Hepatocyte (in vitro differentiated cells): ENCODE measurements around the gene UTF1. TPM values are rescaled to one million over a fixed set of nuclear protein-coding genes. Genes with fewer than 3 reads are reported as not detected.

Source experiments
- DNase-seq: peaks from one replicate; pipeline ENCODE4 v3.0.0-alpha.2; 2016; ENCODE audit warnings: low spot score
- H2AFZ ChIP-seq: fragments of 200-600 bp; sonication (generic); 2 replicates; pipeline ENCODE4 v1.6.0; 2016; ENCODE audit warnings: antibody characterized with exemption, mild to moderate bottlenecking
- H3K27ac ChIP-seq: fragments of 200-600 bp; sonication (generic); 2 replicates; pipeline ENCODE4 v1.5.1; 2016; ENCODE audit warnings: mild to moderate bottlenecking
- H3K27me3 ChIP-seq: fragments of 200-600 bp; sonication (generic); 2 replicates; pipeline ENCODE4 v1.6.1; 2016
- H3K36me3 ChIP-seq: fragments of 200-600 bp; sonication (generic); replicated peaks from 2 replicates; pipeline ENCODE4 v1.5.1; 2016; ENCODE audit warnings: low read depth; ENCODE audit not compliant: insufficient read depth
- H3K4me1 ChIP-seq: fragments of 200-600 bp; sonication (generic); 2 replicates; pipeline ENCODE4 v1.5.1; 2016; ENCODE audit warnings: mild to moderate bottlenecking, moderate library complexity; ENCODE audit not compliant: insufficient read depth
- H3K4me2 ChIP-seq: fragments of 200-600 bp; sonication (generic); 2 replicates; pipeline ENCODE4 v1.6.0; 2016
- H3K4me3 ChIP-seq: fragments of 200-600 bp; sonication (generic); 2 replicates; pipeline ENCODE4 v1.5.1; 2016; ENCODE audit warnings: mild to moderate bottlenecking
- H3K79me2 ChIP-seq: fragments of 200-600 bp; sonication (generic); 2 replicates; pipeline ENCODE4 v1.6.0; 2017; ENCODE audit warnings: mild to moderate bottlenecking
- H3K9me2 ChIP-seq: fragments of 200-600 bp; sonication (generic); replicated peaks from 2 replicates; pipeline ENCODE4 v1.6.0; 2017; ENCODE audit warnings: mild to moderate bottlenecking; ENCODE audit not compliant: insufficient read depth
- H3K9me3 ChIP-seq: fragments of 200-600 bp; sonication (generic); 2 replicates; pipeline ENCODE4 v1.5.1; 2016; ENCODE audit warnings: low read depth, mild to moderate bottlenecking
- H4K20me1 ChIP-seq: fragments of 200-600 bp; sonication (generic); 2 replicates; pipeline ENCODE4 v1.6.0; 2016; ENCODE audit warnings: mild to moderate bottlenecking; ENCODE audit not compliant: insufficient read depth, poor library complexity, severe bottlenecking
- EZH2 ChIP-seq: fragments of 200-600 bp; sonication (generic); IDR thresholded peaks from 2 replicates; pipeline ENCODE4 v1.6.1; 2016; ENCODE audit warnings: antibody characterized with exemption, mild to moderate bottlenecking, borderline replicate concordance
- EZH2phosphoT487 ChIP-seq: fragments of 200-600 bp; sonication (generic); IDR thresholded peaks from one replicate; pipeline ENCODE4 v1.6.1; 2018; ENCODE audit warnings: antibody characterized with exemption, mild to moderate bottlenecking, low read depth, moderate library complexity; ENCODE audit not compliant: unreplicated experiment, severe bottlenecking
- WGBS: methylation state at CpG from one replicate; pipeline ENCODE4 v1.1.6; 2016; ENCODE audit warnings: low lambda C conversion rate; ENCODE audit errors: missing lambda C conversion rate; 5-methylcytosine and 5-hydroxymethylcytosine counted together
- polyA plus RNA-seq: library from polyadenylated mRNA; unstranded; fragments of >200 nt; fragmentation: Nextera tagmentation; extraction: Ambion mirVana; gene quantifications from 2 replicates; pipeline ENCODE4 v1.2.1, GENCODE V29; 2016
- total RNA-seq: library from RNA; depleted of rRNA; stranded (reverse); fragments of >200 nt; gene quantifications from 2 replicates; pipeline ENCODE4 v1.2.3, GENCODE V29; 2014
- TF ChIP-seq, protein P1 (sequence below): fragments of 200-600 bp; sonication (generic); IDR thresholded peaks from 2 replicates; pipeline ENCODE4 v1.5.1; 2016; ENCODE audit warnings: antibody characterized with exemption, mild to moderate bottlenecking; ENCODE audit not compliant: poor library complexity

UTF1 gene
- total and polyA plus RNA-seq, 2 experiments from 2014 or later, result not detected

DNA sequence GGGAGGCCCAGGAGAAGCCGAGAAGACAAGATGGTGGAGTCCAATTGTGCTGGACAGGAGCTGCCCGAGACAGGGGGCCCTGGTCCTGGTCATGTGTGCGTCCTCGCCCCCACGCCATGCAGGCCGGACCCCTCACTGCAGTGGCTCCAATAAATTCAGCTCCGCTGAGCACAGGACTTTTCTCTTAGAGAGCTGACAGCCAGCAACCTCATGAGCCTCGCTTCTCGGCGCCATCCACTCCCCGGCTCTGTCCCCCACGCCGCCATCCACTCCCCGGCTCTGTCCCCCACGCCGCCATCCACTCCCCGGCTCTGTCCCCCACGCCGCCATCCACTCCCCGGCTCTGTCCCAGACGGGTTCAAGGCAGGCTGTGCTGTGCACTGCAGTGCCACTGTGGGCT, 2.8 kb upstream of the UTF1 start:
- WGBS, result 94% methylated on average over 10 of the region's 21 CpGs
- no peak for DNase-seq
- TF ChIP-seq EZH2, result no peak
- TF ChIP-seq, protein P1, sequence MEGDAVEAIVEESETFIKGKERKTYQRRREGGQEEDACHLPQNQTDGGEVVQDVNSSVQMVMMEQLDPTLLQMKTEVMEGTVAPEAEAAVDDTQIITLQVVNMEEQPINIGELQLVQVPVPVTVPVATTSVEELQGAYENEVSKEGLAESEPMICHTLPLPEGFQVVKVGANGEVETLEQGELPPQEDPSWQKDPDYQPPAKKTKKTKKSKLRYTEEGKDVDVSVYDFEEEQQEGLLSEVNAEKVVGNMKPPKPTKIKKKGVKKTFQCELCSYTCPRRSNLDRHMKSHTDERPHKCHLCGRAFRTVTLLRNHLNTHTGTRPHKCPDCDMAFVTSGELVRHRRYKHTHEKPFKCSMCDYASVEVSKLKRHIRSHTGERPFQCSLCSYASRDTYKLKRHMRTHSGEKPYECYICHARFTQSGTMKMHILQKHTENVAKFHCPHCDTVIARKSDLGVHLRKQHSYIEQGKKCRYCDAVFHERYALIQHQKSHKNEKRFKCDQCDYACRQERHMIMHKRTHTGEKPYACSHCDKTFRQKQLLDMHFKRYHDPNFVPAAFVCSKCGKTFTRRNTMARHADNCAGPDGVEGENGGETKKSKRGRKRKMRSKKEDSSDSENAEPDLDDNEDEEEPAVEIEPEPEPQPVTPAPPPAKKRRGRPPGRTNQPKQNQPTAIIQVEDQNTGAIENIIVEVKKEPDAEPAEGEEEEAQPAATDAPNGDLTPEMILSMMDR, result no peak
- TF ChIP-seq EZH2phosphoT487, result no peak

DNA sequence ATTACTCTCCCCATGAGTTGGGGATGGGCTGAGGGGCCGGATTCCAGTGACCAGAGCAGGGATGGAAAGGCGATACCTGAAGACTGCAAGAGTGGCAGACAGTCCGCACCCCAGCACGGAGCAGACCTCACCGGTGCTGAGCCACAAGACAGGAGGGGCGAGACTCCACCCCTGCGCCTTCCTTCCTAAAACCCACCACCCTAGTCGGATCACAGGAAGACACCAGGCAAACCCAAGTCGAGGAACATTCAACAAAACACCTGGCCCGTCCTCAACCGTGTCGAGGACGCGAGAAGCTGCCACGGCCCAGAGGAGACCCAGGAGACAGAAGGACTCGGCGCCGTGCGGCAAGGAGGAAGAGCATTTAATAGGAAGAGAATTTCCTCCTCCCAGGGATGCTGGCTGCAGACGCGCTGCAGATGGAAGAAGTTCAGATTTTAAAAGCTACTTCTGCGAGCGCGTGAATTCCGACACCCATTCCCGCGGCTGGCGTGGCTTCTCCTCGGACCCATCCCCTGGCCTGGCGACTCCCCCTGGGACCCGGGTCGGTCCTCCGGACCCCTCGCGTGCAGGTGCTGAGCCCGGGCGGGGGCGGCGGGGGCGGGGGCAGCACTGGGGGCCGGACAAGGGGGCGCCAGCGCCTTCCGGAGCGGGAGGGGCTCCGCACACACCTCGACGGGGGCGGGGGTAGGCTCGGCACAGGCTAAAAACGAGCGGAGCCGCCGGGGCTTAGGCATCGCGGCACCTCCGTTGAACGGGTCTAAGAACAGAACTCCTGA, 563 bp upstream of the UTF1 start:
- Histone ChIP-seq H3K4me2 (peak overlapping the region; percentile 68), H2AFZ (no peak overlapping the region), H3K27ac (no peak overlapping the region), H4K20me1 (no peaks in the 10 kb centered on the region), H3K9me2 (no peaks in the 10 kb centered on the region), H3K4me3 (no peak overlapping the region), H3K79me2 (no peaks in the 10 kb centered on the region), H3K4me1 (no peaks in the 10 kb centered on the region), H3K9me3 (no peaks in the 10 kb centered on the region), H3K36me3 (no peaks in the 10 kb centered on the region), H3K27me3 (peaks cover 66% of the 10 kb centered on the region)
- TF ChIP-seq EZH2phosphoT487 (no peak), EZH2 (peak; percentile 81)
- TF ChIP-seq, protein P1, result no peak
- no peak for DNase-seq
- 20% methylated on average over 39 of the region's 58 CpGs for WGBS

More for the DNA sequence above, 2.8 kb upstream of the UTF1 start:
- H3K9me2 ChIP-seq, result no peaks in the 10 kb centered on the region
- H2AFZ ChIP-seq, result no peak overlapping the region
- no peak overlapping the region for H3K4me3 ChIP-seq
- no peaks in the 10 kb centered on the region for H4K20me1 ChIP-seq
- no peaks in the 10 kb centered on the region for H3K36me3 ChIP-seq
- H3K27ac ChIP-seq, result no peak overlapping the region
- no peaks in the 10 kb centered on the region for H3K4me1 ChIP-seq
- H3K79me2 ChIP-seq, result no peaks in the 10 kb centered on the region
- H3K27me3 ChIP-seq, result peaks cover 45% of the 10 kb centered on the region
- H3K9me3 ChIP-seq, result no peaks in the 10 kb centered on the region
- H3K4me2 ChIP-seq, result no peak overlapping the region

DNA sequence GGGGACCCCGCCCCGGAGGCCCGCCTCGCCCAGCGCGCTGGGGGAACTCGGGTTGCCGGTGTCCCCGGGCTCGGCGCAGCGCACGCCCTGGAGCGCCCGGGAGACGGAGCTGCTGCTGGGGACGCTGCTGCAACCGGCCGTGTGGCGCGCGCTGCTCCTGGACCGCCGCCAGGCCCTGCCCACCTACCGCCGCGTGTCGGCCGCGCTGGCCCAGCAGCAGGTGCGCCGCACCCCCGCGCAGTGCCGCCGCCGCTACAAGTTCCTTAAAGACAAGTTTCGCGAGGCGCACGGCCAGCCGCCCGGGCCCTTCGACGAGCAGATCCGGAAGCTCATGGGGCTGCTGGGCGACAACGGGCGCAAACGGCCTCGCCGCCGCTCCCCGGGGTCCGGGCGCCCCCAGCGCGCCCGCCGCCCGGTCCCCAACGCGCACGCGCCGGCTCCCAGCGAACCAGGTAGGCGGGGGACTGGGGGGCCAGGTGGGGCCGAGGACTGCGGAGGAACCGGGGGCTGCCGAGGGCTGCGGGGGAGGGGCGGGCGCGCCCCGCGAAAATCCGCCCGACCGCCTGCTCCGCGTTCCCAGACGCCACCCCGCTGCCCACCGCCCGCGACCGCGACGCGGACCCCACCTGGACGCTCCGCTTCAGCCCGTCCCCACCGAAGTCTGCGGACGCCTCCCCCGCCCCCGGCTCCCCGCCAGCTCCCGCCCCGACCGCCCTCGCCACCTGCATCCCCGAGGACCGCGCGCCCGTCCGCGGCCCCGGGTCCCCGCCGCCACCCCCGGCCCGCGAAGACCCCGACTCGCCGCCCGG, 574 bp downstream of the UTF1 start:
- Histone ChIP-seq H3K4me2 (peak overlapping the region; percentile 72), H3K9me3 (no peaks in the 10 kb centered on the region), H3K4me1 (no peaks in the 10 kb centered on the region), H3K36me3 (no peaks in the 10 kb centered on the region), H3K27me3 (peaks cover 73% of the 10 kb centered on the region), H3K9me2 (no peaks in the 10 kb centered on the region), H2AFZ (no peak overlapping the region), H3K79me2 (no peaks in the 10 kb centered on the region), H3K27ac (no peak overlapping the region), H4K20me1 (no peaks in the 10 kb centered on the region), H3K4me3 (no peak overlapping the region)
- peak; percentile 61 for DNase-seq
- TF ChIP-seq, protein P1, result no peak
- peak; percentile 88 for TF ChIP-seq EZH2phosphoT487
- peak; percentile 24 for TF ChIP-seq EZH2
- under 1% methylated on average over 57 of the region's 122 CpGs for WGBS
